CD14-positive monocyte (primary cell): ENCODE data around the gene FNDC11. TPM values are rescaled to one million over a fixed set of nuclear protein-coding genes. Genes with fewer than 3 reads are reported as not detected.
A peak's percentile ranks its signal among the peaks of the same experiment; 100 is the strongest.

Experiments
- DNase-seq, 3 donors: peaks; one replicate each; pipeline ENCODE4 v3.0.0-alpha.2; 2011 to 2022
- H2AFZ ChIP-seq: 2 replicates; pipeline ENCODE4 v1.6.0; 2012; ENCODE audit warnings: mild to moderate bottlenecking, low read depth, low read length, inconsistent platforms; ENCODE audit not compliant: insufficient read depth, poor library complexity, severe bottlenecking
- H3K27ac ChIP-seq, 2 donors: 1 replicate in 1 of 2; 2 replicates in 1 of 2; pipeline ENCODE4 v1.5.1; 2012 to 2013; ENCODE audit warnings: low read length in 2 of 2, control low read depth in 1 of 2, inconsistent platforms in 1 of 2, low read depth in 1 of 2, mild to moderate bottlenecking in 1 of 2
- H3K27me3 ChIP-seq, 2 donors: one replicate each; pipeline versions ENCODE4 v1.6.0 to v1.6.1; 2011 to 2013; ENCODE audit warnings: low read length in 2 of 2; ENCODE audit not compliant: control insufficient read depth in 2 of 2, insufficient read depth in 2 of 2
- H3K36me3 ChIP-seq, 2 donors: replicated peaks in 1 of 2; 1 replicate in 1 of 2; 2 replicates in 1 of 2; pipeline versions ENCODE4 v1.5.1 to v1.6.1; 2012 to 2013; ENCODE audit warnings: low read length in 2 of 2, control low read depth in 1 of 2, inconsistent platforms in 1 of 2, mild to moderate bottlenecking in 1 of 2; ENCODE audit not compliant: insufficient read depth in 2 of 2, control insufficient read depth in 1 of 2
- H3K4me1 ChIP-seq, 2 donors: 1 replicate in 1 of 2; 2 replicates in 1 of 2; pipeline versions ENCODE4 v1.5.1 to v1.6.1; 2012 to 2013; ENCODE audit warnings: low read length in 2 of 2, control low read depth in 1 of 2, inconsistent platforms in 1 of 2, mild to moderate bottlenecking in 1 of 2, moderate library complexity in 1 of 2; ENCODE audit not compliant: insufficient read depth in 2 of 2, control insufficient read depth in 1 of 2
- H3K4me2 ChIP-seq: replicated peaks from 2 replicates; pipeline ENCODE3; 2012; ENCODE audit warnings: low read length, moderate library complexity, mild to moderate bottlenecking; ENCODE audit not compliant: poor library complexity, severe bottlenecking; ENCODE audit errors: extremely low read depth
- H3K4me3 ChIP-seq, 3 experiments: fragments of 200-600 bp in 1 of 3; sonication (generic) in 1 of 3; replicated peaks in 1 of 3; 1 replicate in 2 of 3; 2 replicates in 1 of 3; pipeline ENCODE4 v1.5.1; 2011 to 2013; ENCODE audit warnings: low read length in 3 of 3, mild to moderate bottlenecking in 3 of 3, control low read depth in 2 of 3, low read depth in 2 of 3, inconsistent platforms in 1 of 3, moderate library complexity in 1 of 3
- H3K79me2 ChIP-seq: 2 replicates; pipeline ENCODE4 v1.6.0; 2012; ENCODE audit warnings: mild to moderate bottlenecking, control low read depth, inconsistent platforms, low read length, moderate library complexity; ENCODE audit not compliant: insufficient read depth
- H3K9ac ChIP-seq: 2 replicates; pipeline ENCODE4 v1.6.0; 2017; ENCODE audit warnings: low read length, mild to moderate bottlenecking; ENCODE audit not compliant: insufficient read depth, poor library complexity, severe bottlenecking
- H3K9me3 ChIP-seq, 2 donors: replicated peaks in 1 of 2; 1 replicate in 1 of 2; 2 replicates in 1 of 2; pipeline versions ENCODE4 v1.5.1 to v1.6.1; 2012 to 2013; ENCODE audit warnings: low read length in 2 of 2, control low read depth in 1 of 2; ENCODE audit not compliant: control insufficient read depth in 1 of 2, insufficient read depth in 1 of 2
- H4K20me1 ChIP-seq: 2 replicates; pipeline ENCODE4 v1.6.0; 2012; ENCODE audit warnings: mild to moderate bottlenecking, low read length, control low read depth, moderate library complexity; ENCODE audit not compliant: insufficient read depth
- H3K27ac Mint-ChIP-seq, 7 donors: one replicate each; pipeline ENCODE4 v1.8.0; 2020; ENCODE audit warnings: mild to moderate bottlenecking in 7 of 7, mixed read lengths in 7 of 7, moderate library complexity in 6 of 7, inconsistent platforms in 2 of 7
- H3K27me3 Mint-ChIP-seq, 3 donors: one replicate each; pipeline ENCODE4 v1.8.0; 2021 to 2022; ENCODE audit warnings: low read depth in 3 of 3, mild to moderate bottlenecking in 3 of 3, mixed read lengths in 3 of 3, moderate library complexity in 3 of 3, inconsistent platforms in 1 of 3
- H3K36me3 Mint-ChIP-seq, 2 donors: one replicate each; pipeline ENCODE4 v1.8.0; 2020; ENCODE audit warnings: mixed read lengths in 2 of 2, inconsistent platforms in 1 of 2, mild to moderate bottlenecking in 1 of 2
- H3K4me1 Mint-ChIP-seq: one replicate; pipeline ENCODE4 v1.8.0; 2020; ENCODE audit warnings: mild to moderate bottlenecking, mixed read lengths
- H3K4me3 Mint-ChIP-seq, 2 donors: one replicate each; pipeline ENCODE4 v1.8.0; 2020; ENCODE audit warnings: mild to moderate bottlenecking in 2 of 2, mixed read lengths in 2 of 2, moderate library complexity in 1 of 2
- H3K9me3 Mint-ChIP-seq, 7 donors: one replicate each; pipeline ENCODE4 v1.8.0; 2020 to 2022; ENCODE audit warnings: mixed read lengths in 7 of 7, mild to moderate bottlenecking in 6 of 7, moderate library complexity in 6 of 7, inconsistent platforms in 2 of 7
- whole genome bisulfite sequencing: methylation state at CpG from one replicate; pipeline ENCODE4 v1.1.5; 2013; ENCODE audit warnings: missing lambda C conversion rate; ENCODE audit not compliant: insufficient coverage; 5-methylcytosine and 5-hydroxymethylcytosine counted together
- intact Hi-C, 2 donors: fragments of 100-400 bp; cut with micrococcal nuclease; formaldehyde crosslinking; loops; one replicate each; pipeline versions ENCODE4 v1.15.0 to v1.15.1; 2023
- polyA plus RNA-seq, 3 donors: library from polyadenylated mRNA; depleted of rRNA in 1 of 3; unstranded in 2 of 3; stranded (reverse) in 1 of 3; fragments of 300-500 nt in 2 of 3; fragments of >200 nt in 1 of 3; fragmentation: Illumina TruSeq in 2 of 3; gene quantifications; 1 replicate in 2 of 3; 2 replicates in 1 of 3; pipeline ENCODE4 v1.2.3, GENCODE V29; 2012 to 2021
- TF ChIP-seq, protein P1 (sequence below): fragments of 200-600 bp; IDR thresholded peaks from one replicate; pipeline ENCODE4 v1.8.0; 2022; ENCODE audit warnings: antibody characterized with exemption, mild to moderate bottlenecking

Gene FNDC11
- polyA plus RNA-seq, 3 donors = 0.23 TPM; not detected in 2

DNA sequence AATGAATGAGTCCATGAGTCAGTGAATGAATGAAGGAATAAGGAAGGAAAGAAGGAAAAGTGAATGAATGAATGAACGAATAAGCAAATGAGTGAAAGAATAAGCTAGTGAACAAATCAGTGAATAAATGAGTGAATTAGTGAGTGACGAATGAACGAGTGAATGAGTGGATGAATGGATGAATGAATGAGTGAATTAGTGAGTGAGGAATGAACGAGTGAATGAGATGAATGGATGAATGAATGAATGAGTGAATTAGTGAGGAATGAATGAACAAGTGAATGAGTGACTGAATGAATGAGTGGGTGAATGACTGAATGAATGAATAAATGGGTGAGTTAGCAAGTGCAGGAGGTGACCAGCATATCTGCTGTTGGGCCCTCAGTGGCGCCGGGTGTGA lies 10.2 kb upstream of the FNDC11 start:
- peaks cover 2% of the 10 kb centered on the region for H3K4me1 Mint-ChIP-seq
- Histone ChIP-seq H3K4me2 (no peak overlapping the region), H3K36me3 (no peaks in the 10 kb centered on the region), H4K20me1 (no peaks in the 10 kb centered on the region), H2AFZ (no peak overlapping the region), H3K79me2 (no peaks in the 10 kb centered on the region), H3K27ac (no peak overlapping the region), H3K4me3 (no peak overlapping the region), H3K9ac (no peak overlapping the region), H3K9me3 (no peaks in the 10 kb centered on the region), H3K4me1 (peaks cover 0 to 2% of the 10 kb centered on the region in 2 donors), H3K27me3 (peaks cover 0 to 49% of the 10 kb centered on the region in 2 donors)
- WGBS = 95% methylated on average over 6 of the region's 6 CpGs
- TF ChIP-seq, protein P1, sequence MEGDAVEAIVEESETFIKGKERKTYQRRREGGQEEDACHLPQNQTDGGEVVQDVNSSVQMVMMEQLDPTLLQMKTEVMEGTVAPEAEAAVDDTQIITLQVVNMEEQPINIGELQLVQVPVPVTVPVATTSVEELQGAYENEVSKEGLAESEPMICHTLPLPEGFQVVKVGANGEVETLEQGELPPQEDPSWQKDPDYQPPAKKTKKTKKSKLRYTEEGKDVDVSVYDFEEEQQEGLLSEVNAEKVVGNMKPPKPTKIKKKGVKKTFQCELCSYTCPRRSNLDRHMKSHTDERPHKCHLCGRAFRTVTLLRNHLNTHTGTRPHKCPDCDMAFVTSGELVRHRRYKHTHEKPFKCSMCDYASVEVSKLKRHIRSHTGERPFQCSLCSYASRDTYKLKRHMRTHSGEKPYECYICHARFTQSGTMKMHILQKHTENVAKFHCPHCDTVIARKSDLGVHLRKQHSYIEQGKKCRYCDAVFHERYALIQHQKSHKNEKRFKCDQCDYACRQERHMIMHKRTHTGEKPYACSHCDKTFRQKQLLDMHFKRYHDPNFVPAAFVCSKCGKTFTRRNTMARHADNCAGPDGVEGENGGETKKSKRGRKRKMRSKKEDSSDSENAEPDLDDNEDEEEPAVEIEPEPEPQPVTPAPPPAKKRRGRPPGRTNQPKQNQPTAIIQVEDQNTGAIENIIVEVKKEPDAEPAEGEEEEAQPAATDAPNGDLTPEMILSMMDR = no peak
- intact Hi-C loops = no loop called here
- no peak overlapping the region for H3K27ac Mint-ChIP-seq
- peaks cover 0 to 1% (median 0%) of the 10 kb centered on the region in 7 donors for H3K9me3 Mint-ChIP-seq
- H3K36me3 Mint-ChIP-seq = no peaks in the 10 kb centered on the region
- peaks cover 19 to 60% (median 26%) of the 10 kb centered on the region in 3 donors for H3K27me3 Mint-ChIP-seq
- H3K4me3 Mint-ChIP-seq = peak overlapping the region in 1 of 2 donors; percentile 1
- no peak for DNase-seq

- Histone ChIP-seq H3K36me3 (no peaks in the 10 kb centered on the region), H4K20me1 (no peaks in the 10 kb centered on the region)
- WGBS = 86% methylated on average over 26 of the region's 27 CpGs
Observed at GRCh38 chr20:63544241-63544957, 9.6 kb upstream of the FNDC11 start.

More at GRCh38 chr20:63544241-63544957, 9.6 kb upstream of the FNDC11 start:
- Mint-ChIP-seq H3K36me3 (no peaks in the 10 kb centered on the region), H3K4me3 (no peak overlapping the region), H3K4me1 (peaks cover 2% of the 10 kb centered on the region), H3K27me3 (peaks cover 23 to 61% (median 31%) of the 10 kb centered on the region in 3 donors), H3K27ac (peak overlapping the region in 1 of 7 donors; percentile 72), H3K9me3 (peaks cover 0 to 1% (median 0%) of the 10 kb centered on the region in 7 donors)
- H3K79me2 ChIP-seq = no peaks in the 10 kb centered on the region
- no peak overlapping the region for H3K4me2 ChIP-seq
- no peaks in the 10 kb centered on the region for H3K4me1 ChIP-seq
- no peak for DNase-seq
- intact Hi-C loops = no loop called here
- no peak overlapping the region for H3K27ac ChIP-seq
- TF ChIP-seq, protein P1 = no peak
- H3K9ac ChIP-seq = no peak overlapping the region
- peaks cover 0 to 43% of the 10 kb centered on the region in 2 donors for H3K27me3 ChIP-seq
- H2AFZ ChIP-seq = no peak overlapping the region
- H3K9me3 ChIP-seq = no peaks in the 10 kb centered on the region
- H3K4me3 ChIP-seq = no peak overlapping the region
